HCEC 1CT (cell line): ENCODE measurements around the gene TRPM1.
"Not testable (repeated sequence)": the region's sequence is repeated elsewhere in the genome, so short reads cannot be mapped to it uniquely, and the experiment has no call there.

Experiments used
- DNase-seq: peaks from one replicate; pipeline ENCODE4 v3.0.0-alpha.2; 2017

The TRPM1 gene

DNA sequence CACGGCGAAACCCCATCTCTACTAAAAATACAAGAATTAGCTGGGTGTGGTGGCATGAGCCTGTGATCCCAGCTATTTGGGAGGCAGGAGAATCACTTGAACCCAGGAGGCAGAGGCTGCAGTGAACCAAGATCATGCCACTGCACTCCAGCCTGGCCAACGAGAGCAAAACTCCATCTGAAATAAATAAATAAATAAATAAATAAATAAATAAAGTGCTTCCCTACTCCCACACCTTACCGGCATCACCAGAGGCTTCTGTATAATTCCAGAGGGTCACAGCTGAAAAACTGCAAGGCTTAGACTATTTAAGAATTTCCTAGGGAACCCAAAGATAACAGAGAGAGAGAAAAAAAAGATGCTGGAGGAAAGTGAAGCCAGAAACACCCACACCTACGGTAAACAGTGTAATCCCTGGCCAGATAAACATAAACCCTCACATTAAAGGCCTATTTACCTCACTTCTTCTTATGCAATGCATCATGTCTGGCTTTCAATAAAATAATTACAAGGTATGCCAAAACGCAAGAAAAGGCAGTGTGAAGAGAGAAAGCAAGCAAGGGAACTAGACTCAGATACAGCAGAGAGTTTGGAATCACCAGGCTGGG is 15.0 kb upstream of the TRPM1 start:
- no peak for DNase-seq

DNA sequence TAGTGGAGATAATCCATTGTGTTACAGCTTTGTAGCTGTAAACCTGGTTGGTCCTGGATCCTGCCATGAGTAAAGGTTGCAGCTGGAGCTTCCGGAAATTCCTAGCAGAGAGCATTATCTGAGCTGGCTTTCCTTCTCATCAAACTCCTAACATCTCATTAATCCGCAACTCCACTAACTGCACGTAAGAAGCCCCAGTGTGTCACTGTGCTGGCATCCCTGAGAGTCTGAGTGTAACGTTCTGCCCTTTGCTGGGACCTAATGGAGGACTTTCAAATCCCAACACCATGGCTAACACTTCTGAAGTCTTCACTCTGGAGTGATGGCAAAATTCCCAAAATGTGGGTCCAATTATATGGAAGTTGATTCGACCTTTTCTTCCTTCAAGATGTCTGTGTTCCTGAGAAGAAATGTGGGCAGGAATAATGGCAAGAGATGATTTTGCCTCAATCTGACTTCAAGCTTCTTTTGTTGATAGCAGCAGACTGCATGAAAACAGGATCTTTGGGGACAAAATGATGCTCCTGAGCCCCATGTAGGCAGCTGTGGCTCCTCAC is 9.6 kb upstream of the TRPM1 start:
- DNase-seq = no peak

DNA sequence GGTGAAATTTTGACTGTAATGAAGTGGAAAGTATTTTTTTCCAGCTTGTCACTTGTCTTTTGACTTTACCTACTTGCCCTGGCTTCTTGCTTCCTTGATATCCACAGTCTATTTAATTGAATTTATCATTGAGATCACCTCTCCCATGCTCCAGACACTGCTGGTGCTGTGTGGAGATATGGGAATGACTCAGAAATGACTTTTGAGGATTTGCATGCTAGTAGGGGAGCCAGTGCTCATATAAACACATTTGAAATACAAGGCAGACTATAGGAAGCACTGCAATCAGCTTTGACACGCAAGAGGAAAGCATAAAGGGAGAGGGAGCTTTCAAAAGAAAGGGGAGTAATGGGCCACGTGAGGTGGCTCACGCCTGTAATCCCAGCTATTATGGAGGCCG is 7.3 kb upstream of the TRPM1 start:
- DNase-seq = no peak

DNA sequence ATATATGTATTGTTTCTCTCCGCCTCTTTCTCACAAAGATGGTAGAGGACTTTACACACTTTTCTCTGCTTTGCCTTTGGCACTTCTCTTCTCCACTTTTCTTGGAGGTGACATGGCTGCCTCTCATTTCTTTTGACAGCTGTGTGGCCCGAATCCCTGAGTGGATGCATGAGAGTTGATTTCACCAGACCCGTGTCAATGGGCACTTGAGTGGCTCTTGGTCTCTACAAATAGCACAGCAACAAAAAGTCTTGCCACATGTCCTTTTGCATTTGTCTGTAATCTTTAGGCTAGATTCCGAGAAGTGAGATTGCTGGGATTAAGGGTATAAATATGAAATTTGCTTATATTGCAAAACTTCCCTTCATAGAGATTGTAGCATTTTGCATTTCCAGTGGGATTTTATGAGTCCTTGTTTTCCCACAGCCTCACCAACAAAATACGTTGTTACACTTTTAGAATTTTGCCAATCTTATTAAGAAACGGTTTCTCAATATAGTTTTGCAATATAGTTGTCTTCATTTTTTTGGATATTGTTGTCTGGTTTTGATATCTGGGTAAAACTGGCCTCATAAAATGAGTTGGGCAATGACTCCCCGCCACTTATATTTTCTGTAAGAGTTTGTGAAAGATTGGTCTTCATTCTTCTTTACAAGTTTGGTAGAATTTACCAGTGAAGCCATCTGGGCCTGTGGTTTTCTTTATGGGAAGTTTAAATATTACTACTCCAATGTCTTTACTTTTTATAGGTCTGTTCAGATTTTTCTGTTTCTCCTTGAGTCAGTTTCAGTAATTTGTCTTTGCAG is 5.2 kb upstream of the TRPM1 start:
- DNase-seq = no peak

DNA sequence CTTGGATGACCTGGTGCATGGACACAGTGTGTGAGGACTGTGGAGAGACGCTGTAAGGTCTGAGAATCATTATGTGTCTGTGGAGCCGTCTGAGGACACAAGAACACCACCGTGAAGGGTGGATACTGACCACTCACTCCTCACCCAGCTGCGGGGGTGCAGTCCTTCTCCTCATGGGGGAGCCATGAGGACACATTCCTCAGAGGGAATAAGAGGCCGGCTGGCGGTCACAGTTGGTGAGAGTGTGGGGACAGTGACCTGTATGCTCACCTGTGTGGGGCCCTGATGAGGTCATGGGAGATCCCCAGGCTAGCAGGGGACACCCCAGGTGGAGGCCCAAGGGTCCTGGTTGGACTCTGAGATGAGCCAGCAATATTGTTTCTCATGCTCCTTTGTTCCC is 2.5 kb upstream of the TRPM1 start:
- no peak for DNase-seq

DNA sequence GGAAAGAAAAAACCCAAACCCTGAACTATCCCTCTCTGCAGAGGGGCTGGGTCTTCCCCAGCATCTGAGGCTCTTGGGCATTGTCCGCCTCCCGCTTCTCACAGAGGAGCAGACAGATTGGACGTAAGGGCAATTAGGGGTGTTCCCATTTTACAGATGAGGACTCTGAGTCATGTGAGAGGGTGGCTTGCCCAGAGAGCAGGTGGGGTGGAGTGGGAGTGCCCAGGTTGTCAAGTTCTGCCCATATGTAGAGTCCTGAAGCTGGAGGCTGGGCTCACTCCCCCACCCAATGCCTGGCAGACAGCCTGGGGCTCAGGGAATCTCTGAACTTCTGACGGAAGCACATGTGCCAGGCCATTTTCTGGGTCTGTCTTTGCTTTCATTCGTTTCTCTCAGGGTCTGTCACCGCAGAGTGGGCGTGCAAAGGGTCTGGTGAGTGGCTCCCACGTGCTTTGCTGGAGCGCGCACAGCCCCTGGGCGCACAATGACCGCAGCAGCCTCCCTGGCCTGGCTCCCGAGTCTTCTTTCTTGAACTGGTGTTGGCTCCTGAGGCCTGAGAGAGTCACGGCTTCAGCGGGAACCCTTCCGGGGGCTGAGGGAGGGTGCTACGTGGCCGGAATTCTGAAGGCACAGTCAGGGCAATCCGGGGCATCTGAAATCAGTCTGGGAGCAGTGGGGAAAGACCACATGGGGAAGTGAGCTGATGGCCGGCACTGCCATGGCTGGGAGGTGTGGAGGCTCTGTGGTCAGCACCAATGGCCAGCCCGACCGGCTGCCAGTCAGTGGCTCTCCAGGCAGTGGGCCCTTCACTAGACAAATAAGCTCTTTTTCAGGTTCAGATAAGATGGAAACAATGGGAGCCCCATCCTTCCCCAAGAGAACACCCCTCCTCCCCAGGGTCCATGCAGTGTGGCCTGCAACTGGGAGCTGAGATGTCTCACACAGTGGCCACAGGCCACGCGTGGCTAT is 1.1 kb upstream of the TRPM1 start:
- no peak for DNase-seq

DNA sequence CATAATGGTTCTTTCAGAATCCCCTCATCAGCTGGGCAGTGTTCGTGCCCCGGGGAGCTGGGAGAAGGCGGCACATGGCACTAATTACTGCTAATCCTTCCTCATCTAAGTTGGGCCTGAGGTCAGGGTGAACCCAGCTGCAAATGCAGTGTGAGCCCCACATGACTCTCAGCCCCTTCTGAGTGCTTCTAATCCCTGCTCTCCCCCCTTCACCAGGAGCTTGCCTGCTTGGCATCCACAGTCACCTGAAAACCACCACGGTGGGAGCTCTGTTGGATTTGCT is 455 bp upstream of the TRPM1 start:
- DNase-seq = no peak

DNA sequence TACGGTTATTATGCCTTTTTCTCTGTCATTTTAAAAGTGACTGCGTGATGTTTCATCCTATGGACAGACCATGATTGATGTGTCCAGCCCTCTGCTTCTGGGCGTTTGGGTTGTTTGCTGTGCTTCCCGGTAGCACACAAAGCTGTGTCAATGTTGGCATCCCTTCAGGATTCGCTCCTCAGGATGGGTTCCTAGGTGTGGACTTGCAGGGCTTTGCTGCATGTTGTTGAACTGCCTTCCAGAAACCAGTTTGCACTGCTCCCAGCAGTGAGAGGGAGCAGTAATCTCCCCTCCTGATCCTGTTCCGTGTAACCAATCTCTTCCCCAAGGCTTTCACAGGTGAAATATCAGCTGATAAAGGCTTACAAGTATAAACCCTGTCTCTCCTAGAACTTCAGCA is 787 bp downstream of the TRPM1 start:
- no peak for DNase-seq

DNA sequence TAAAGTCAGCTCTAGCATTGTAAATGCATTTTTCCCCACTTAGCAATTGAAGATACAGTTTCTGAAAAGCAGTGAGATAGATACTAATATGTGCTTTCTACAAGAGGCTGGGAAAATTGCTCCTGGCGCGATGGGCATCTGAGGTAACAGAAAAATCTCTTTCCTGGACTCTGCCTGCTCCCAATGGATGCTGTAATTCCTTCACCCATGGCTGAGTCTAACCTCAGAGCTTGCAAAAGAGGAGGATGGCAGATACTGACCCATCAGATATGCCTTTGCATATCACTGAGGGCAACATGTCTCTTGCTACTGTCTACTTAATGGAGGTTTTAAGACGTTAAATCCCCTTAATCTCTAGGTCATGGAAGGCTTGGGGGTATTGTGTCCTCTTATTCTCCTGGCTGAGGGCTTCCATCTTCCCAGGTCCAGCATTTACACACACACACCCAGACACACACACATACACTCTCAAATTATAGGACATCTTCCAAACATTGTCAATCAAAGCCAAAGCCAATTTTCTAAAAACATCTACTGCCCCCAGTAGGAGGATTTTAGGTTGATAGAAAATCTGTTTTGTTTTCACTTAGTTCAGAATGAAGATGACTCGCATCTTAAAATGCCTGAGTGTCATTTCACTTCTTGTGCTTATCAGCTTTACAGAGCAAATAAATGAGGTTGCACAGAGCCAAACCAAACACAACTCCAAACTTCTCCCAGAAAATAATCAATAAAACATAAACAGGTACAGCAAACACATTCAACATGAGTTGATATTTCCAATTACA is 2.4 kb downstream of the TRPM1 start:
- peak; percentile 23 for DNase-seq

DNA sequence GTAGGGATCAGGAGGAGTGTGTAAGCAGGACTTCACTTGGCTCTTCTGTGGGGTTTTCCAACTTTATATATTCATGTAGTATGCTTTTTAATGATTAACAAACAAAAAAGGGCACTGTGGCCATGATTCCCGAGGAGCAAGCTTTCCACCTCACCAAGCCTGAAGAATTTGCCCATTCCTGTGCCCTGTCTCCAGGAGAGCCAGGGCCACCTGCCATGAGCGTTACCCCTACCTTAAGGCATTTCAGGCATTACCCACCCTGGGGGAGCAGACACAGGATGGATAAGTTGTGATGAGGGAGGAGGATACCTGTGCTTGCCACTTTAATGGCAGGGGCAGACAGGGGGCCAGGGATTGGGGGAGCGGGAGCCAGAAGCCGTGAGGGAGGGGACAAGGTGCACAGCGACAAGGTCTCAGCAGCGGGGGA is 3.0 kb downstream of the TRPM1 start:
- DNase-seq = no peak

DNA sequence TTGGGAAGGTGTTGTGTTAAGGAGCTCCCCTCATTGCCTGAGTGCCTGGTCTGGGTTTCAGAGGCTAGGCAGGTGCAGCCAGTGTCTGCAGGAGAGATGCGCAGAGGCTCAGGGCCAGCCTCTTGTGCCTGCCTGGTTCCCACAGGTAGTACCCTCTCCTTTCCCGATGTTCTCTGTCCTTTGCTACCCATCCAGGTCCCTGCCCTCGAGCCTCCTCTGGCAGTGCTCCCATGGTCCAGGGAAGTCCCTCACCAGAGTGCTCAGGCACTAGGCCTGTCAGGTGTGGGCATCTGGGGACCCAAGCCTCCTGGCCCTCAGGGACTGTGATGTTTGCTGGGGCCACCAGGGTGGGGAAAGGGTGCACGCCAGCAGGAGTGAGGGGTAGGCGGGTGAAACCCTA is 5.0 kb downstream of the TRPM1 start:
- DNase-seq = no peak

DNA sequence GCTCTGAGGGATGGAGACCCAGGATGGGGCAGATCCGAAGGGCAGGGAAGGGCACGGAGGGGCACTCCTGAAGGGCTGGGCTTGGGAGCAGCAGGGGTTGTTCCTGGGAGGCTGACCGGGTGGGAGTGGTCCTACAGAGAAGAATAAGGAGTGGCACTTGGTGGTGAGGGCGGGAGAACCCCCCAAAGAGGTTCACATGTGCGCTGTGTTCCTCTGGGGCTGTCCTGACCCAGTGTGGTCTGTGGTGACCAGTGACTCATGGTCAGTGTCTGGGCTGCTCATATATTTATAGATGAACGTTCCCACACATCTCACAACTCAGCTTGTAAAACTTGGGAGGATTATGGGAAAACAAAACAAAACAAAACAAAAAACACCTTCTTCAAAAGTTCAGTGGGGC is 10.0 kb downstream of the TRPM1 start:
- peak; percentile 57 for DNase-seq

DNA sequence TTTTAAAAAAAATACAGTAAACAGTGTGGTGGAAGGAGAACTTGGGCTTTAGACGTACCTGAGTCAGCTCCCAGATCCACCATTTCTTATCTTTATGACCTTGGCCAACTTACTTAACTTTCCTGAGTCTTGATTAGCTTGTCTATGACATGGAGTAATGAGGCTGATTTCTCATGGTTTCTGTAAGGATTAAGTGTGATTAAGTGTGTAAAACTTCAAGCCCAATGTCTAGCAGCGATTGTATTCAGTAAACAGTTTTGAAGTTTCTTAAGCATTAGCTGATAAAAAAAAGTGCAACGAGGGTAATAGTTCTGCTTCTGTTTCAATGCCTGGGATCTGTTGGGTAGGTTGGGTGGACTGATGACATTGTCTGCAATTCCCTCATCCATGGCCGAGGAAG is 10.8 kb downstream of the TRPM1 start:
- DNase-seq = no peak

DNA sequence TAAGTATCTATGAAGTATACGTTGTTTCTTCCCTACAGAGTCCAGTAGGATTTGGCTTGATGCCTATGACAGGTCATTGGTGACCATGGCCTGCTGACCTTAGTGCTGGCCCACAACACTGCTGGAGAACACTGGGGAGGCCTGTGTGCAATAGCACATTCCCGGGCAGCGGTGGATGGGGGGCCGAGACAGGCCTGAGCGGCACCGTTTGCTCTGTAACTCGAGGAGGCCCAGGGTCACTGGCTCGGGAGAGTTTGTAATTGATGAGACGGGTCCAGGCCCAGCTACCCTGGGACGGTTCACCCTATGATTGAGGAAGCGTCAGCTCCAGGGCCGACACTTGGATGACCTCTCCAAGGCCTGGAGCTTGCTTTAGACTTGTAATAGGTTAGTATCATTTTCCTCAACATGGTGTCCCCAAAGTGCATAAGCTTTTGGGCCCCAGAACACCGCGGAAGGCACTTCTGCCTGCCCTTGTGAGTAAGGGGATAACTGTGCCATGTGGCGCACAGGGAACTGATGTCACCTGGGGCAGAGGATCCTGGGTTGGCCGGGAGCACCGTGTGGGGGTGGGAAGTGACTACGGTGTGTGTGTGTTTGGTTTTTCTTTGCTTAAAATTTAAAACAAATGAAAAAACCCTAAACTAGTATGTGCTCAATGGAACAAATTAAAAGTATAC is 12.0 kb downstream of the TRPM1 start:
- no peak for DNase-seq

DNA sequence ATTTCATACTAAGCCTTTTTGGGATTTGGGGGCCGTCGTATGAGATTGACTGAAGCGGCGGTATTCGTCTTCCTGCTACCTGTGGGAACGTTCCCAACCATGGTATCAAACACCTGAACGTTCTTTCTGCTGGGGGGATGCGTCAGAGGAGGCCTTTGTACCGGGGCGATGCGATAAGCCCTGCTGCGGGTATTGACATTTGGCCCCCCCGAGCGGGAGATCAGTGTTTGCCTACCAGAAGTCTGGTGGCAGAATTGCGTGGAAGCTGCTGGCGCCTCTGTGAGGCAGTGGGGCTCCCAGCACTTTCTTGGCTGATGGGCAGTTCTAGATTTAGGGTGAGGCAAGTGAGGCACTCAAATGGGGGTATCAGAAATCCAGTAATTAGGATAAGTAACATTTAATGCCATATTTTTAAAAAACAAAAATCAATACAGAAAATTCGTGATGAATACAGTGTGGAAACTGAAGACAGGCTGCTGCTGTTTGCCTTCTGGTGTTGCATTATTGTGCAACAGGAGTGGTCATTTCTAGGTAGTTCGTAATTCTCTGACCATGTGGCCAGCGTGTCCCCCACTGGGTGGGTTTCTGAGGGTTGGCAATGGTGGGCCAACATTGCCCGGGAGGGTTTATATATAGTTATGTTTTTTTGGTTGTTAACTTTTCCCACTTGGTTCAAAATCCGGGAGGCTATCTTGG is 12.7 kb downstream of the TRPM1 start:
- no peak for DNase-seq

DNA sequence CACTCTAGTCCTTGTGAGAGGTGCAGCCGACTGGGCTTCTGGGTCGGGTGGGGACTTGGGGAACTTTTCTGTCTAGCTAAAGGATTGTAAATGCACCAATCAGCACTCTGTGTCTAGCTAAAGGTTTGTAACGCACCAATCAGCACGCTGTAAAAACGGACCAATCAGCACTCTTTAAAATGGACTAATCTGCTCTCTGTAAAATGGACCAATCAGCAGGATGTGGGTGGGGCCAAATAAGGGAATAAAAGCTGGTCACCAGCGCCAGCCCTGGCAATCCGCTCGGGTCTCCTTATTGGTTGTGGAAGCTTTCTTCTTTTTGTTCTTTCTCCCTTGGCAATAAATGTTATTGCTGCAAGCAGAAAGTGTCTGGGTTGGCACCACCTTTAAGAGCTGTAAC is 13.5 kb downstream of the TRPM1 start:
- DNase-seq = not testable (repeated sequence)

DNA sequence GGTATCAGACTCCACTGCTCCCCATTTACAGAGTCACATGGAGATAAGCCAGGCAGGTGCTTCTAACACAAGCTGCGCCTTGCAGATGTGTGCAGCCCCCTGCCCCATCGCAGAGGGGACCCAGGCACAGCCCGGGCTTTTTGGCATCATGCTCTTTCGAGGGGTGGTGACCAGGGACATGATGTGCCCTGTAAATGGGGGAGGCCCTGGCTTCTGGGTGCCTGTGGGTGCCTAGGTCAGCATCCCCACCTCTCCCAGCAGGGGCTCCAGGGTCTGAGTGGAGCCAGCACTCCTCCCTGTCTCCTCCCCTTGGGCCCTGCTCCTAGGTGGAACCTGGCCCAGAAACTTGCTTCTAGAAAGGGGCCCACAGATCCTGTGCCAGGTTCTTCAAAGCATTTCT is 15.2 kb downstream of the TRPM1 start:
- DNase-seq = no peak

DNA sequence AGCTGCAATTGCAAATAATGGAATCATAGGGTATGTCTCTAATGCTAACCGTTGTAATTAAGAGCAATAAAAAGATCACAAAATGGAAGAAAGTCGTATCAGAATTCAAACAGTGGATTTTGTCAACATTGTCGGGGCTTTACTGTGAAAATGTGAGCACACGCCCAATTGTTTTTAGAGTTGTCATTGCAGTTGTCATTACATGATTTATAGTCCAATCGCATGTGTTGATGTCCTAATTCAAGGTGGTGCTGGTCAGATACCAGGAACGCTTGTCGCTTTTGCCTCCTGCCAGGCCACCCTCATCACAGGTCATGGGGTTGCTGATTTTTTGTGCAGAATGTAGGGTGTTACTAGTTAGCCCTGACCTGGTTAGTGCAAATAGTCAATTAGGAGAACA is 16.2 kb downstream of the TRPM1 start:
- DNase-seq = no peak

DNA sequence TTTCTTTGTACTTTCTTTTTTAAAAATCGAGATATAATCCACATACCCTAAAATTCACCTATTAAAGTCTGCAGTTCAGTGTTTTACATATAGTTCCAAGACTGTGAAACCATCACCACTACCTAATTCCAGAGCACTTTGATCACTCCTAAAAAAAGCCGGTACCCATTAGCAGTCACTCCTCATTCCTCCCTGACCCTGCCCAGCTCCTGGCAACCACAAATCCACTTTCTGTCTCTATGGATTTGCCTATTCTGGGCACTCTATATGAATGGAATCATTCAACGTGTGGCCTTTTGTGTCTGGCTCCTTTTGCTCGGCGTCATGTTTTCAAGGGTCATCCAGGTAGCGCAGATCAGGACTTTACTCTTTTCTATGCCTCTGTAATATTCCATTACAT is 17.3 kb downstream of the TRPM1 start:
- no peak for DNase-seq

DNA sequence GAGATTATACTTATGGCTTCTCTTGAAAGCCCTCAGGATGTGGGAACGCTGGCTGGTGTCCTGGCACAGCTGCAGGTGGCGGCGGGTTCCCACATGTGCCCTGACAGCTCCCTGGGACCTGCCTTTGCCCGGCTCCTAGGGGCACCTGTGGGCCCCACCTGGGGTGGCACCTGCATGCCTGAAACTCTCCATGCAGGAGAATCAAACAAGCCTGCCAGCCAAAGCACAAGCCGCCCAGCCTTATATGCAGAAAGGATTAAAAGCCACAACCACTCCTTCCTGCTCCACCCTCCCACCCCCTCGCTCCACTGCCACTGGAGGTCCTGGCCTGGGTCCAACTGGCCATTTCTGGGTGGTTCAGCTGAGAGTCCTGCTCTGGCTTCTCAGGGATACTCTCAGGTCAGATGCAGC is 18.1 kb downstream of the TRPM1 start:
- DNase-seq = no peak

DNA sequence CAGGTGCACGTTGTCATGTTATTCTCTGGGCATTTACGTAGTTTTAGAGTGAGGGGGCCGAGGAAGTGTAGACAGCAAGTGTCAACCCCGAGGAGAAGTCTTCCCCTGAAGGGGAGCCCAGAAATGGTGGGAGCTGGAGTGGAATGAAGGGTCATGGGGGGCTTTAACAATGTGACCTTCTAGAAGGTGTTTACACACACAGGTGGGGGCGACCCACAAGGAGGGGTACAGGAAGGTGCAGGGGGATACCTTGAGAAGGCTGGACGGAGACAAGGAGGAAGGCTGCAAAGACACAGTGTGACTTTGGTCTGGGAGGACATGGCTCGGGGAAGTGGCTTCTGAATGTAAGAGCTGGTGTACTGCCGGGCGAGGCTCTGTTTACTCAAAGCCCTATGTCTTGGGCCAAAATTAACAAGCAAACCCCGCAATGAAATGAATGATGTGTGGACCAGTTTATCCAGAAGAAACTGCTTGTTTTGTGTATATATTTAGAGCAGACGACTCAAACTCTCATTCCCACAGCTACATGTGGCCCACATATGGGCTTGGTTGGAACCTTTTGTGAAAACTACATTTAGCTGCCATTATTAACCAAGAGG is 18.7 kb downstream of the TRPM1 start:
- DNase-seq = no peak
